GM21515 (cell line): ENCODE data around the gene C11orf16.
"Not testable (repeated sequence)": the region's sequence is repeated elsewhere in the genome, so short reads cannot be mapped to it uniquely, and the experiment has no call there.

ENCODE experiments used
- ATAC-seq: cut with Tn5 transposase; IDR thresholded peaks from one replicate; pipeline ENCODE4 v1.9.1; 2021; ENCODE audit not compliant: unreplicated experiment

Gene C11orf16

DNA sequence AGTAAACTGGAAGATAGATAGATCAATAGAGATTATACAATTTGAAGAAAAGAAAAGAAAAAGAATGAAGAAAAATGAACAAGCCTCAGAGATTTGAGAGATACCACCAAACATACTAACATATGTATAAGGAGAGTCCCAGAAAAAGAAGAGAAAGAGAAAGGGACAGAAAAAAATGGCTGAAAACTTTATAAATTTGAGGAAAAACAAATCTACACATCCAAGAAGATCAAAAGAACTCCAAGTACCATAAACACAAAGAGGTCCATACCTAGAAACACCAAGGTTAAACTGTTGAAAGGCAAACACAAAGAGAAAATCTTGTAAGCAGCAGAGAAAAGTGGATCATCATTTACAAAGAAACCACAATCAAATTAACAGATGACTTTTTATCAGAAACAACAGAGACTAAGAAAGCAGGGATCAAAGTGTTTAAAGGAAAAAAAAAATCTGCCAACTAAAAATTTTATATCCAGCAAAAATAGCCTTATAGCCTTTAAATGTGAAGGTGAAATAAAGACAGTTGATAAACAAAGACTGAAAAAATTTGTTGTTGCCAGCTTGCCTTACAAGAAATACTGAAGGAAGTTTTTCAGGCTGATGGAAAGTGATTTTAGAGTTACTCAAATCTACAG, 33.5 kb downstream of the C11orf16 start:
- no peak for ATAC-seq

DNA sequence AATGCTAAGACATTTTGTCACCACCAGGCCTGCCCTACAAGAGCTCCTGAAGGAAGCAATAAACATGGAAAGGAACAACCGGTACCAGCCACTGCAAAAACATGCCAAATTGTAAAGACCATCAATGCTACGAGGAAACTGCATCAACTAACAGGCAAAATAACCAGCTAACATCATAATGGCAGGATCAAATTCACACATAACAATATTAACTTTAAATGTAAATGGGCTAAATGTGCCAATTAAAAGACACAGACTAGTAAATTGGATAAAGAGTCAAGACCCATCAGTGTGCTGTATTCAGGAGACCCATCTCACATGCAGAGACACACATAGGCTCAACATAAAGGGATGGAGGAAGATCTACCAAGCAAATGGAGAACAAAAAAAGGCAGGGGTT, 41.6 kb downstream of the C11orf16 start:
- not testable (repeated sequence) for ATAC-seq

DNA sequence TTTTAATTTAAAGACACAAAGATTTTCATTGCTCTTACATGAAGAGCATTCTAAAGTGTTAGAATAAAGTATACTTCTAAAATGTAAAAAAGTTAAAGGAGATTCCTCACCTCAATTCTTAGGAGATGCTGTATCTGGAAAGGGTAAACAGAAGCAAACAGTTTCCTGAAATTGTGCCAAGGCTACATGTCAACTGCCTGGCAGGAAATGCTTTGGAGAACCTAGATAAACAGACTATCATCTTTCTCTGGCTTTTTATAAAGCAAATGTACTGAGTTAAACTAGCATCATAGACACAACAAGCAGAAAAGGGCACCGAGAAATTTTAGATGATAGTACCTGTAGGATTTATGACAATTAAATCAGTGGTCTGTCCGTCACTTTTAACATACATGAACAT, 46.4 kb downstream of the C11orf16 start:
- no peak for ATAC-seq

DNA sequence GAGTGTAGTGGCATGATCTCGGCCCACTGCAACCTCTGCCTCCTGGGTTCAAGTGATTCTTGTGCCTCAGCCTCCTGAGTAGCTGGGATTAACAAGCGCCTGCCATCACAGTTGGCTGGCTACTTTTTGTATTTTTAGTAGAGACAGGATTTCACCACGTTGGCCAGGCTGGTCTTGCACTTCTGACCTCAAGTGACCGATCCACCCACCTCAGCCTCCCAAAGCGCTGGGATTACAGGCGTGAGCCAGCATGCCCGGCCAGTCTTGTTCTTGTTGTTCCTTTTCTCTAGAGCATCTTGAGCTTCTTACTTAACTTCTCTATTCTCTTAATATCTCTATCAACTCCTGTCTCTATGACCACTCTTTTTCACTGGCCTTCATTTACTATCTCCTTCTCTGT, 51.2 kb downstream of the C11orf16 start:
- ATAC-seq, result not testable (repeated sequence)

DNA sequence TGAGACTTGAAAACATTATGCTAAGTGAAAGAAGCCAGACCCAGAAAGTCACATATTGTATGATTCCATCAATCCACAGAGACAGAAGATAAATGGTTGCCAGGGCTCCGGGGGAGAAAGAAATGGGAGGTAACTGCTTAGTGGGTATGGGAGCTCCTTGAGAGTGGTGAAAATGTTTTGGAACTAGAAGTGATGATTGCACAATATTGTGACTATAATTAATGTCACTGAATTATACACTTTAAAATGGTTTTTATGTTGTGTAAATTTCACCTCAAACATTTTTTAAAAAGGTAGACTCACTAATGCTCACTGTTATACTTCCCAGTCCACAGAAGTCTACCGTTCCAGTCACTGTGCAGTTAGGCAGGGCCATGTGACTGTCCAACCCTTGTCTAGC, 54.0 kb downstream of the C11orf16 start:
- ATAC-seq, result no peak

DNA sequence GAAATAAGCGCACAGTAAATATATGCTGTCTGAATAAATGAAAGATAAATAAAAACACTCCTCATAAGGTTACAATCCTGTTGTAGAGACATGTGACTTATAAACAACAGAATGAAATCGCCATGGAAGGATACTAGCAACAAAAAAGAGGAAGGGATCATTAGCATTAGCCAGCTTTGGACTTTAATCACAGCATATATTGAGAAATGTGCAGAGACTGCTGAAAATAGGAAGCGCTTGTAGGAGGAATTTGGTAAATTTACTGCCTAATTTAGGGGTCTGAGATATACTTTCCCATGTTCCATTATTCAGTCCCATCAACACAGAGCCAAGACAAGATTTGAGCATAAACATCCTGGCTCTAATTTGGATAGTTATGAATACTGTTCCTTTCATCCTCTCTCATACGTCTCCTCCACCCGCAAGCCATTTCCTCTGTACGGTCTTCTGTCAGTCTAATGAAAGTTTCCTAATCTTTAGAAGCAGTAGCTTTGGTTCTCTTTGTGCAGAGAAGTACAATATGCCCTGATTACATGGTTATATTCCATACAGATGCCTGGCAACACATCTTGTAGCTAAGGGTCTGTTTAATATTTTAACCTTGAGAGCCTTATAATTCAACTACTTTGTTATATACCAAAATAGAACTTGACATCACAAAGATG, 58.9 kb downstream of the C11orf16 start:
- no peak for ATAC-seq

DNA sequence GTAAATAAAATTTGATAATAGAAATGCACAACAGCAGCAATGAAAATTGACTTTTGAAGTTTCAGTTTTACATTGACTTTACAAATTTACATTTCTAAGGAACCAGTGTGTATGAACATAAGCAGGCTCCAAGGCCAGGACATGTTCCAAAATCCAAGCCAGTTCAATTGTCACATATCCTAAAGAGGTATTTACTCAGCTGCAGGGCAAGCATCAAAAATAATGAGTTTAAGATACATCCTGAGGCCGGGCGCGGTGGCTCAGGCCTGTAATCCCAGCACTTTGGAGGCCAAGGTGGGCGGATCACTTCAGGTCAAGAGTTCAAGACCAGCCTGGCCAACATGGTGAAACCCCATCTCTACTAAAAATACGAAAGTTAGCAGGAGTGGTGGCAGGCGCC, 60.8 kb downstream of the C11orf16 start:
- ATAC-seq, result no peak

DNA sequence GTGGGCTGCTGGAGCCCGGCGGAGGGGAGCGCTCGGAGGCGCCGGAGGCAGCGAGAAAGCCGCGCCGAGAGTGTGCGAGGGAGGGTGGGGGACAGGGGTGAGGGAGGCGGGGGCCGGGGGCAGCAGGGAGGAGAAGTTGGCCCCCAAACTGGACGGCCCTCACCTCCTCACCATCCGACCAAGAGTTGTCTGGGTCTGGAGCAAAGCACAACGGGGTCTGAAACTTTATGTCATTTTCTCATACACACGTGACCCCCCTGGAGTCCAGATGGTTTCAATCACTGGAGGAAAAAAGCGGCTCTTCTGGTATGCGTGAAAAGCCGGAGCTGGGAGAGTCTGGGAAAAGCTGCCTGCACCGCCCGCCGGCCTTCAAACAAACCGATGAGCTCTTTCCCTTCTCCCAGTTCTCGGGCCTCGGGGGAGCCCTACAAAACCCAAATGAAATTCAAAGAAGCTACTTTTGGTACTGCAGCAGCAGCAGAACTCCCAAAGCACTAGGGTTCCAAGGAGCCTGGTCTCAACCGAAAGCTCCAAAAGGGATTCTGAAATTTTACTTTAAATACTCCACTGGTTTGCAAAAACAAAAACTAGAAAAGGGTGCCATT, 61.5 kb downstream of the C11orf16 start:
- ATAC-seq, result no peak

DNA sequence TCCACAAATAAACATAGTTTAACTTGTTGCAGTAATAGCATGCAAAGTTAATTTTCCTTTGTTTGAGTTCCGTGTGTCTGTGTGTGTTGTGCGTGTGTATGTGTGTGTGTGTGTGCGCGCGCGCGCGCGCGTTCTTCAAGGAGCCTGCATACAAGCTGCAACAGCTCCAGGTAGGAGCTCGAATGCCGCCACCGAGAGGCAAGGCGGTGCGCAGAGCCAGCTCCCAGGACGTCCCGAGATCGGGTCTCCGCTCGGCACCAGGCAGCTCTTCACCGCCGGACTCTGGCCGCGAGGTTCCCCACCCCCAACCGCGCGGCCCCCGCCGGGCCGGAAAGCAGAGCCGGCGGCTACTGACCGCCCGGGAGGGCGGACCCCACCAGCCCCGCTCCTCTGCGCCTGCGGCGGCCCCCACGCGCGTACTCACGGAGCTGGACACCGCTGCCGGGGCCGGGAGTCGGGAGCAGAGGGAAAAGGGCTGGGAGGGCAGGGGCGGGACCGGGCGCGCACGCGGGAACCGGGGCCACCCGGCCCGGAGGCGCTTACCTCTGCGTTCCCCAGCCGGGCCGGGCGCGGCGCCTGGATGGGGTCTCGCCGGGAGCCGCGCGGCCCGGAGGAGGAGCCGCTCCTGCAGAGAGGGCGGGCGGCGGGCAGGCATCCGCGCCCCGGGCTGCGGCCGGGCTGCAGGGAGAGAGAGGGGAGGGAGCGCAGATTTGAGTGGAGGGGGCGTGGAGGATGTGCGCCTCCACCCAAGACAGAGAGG, 62.2 kb downstream of the C11orf16 start:
- no peak for ATAC-seq
